Measurements from ENCODE around the gene PAK1.

The PAK1 gene

DNA sequence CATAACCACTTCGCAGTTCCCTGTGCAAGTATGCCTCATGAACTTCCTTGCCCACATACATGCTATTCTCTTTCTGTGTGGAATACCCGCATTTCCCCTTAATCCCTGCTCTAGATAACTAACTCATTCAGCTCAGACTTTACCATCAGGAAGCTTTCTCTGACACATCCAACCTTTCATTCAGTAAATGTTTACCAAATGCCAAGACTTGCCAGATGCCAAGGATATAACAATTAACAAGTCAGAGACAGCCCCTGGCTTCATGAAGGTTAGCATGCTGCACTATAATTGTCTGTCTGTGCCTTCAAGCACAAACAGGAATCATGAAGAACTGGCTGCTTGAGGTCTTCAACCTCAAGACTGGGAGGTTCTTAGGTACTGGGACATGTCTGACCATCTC is 101.2 kb downstream of the PAK1 start:
- DNase-seq (ENCODE audit: low read depth in 2 of 2) = no peak

DNA sequence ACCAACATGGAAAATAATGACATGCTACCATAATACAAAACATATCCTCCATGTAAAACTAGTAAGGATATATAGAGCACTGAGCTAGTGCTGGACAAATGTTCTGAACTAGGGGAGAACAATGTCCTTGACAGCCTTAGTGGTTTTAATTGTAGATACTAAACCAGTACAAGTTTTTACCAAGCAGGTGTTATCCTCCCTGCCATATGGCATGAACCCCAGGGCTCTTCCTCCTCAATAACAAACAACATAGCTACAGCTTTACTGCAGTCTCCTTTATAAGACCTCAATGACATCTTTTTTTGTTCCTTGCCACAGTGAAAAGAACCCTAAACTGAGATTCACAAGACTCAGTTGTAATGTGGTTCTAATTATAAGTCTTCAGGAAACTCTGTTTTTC is 102.2 kb downstream of the PAK1 start:
- DNase-seq (ENCODE audit: low read depth in 2 of 2) = no peak

DNA sequence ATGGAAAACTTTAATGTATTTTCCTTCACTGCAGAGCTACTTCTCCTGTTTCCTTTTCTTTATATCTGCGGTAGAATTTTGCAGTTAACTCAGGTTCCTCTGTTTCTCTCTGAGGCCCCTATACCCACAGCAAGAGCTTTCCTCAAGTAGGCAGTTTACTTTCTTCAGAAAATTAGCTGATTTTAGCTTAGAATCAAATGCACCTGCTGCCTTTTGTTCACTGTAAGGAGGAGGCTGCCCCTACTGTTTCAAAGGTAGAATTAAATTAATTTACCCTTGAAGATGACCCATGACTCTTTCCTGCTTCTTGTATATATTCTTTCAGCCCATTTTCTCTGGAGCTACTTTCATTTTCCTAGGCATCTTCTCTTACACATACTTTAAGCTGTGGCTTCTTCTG is 103.7 kb downstream of the PAK1 start:
- DNase-seq (ENCODE audit: low read depth in 2 of 2) = no peak

DNA sequence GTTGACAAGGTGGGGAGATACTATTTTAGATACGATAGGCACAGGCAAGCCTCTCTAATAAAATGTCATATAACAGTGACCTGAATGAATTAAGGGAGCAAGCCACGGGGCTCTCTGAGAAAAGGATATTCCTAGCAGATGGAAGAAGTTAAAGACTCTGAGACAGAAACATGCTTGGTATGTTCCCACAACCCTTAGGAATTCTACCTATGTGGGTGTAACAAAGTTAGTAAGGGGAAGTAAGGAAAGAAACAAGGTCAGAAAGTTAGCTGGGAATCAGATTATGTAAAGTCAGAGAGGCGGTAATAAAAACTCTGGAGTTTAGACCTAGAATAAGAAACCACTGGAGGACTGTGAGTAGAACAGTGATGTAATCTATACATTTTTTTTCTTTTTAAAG is 112.7 kb downstream of the PAK1 start:
- no peak for DNase-seq (ENCODE audit: low read depth in 2 of 2)

DNA sequence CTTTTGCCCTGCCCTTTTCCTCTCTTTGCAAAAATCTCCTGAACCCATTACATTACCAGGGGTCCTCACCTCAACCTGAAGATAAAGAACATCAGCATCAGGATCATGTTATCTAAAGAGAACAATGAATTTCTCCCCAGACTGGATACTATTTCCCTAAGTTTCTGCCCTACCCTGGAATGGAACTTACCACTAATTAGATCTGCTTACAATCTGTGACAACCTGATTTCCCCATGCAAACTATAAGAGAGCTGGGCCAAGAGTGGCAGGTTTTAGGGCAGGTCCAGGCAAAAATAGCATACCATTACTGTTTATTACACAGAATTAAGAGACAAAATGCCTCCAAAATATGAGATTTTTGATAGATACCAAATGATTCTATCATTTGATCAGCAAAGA is 114.4 kb downstream of the PAK1 start:
- DNase-seq (ENCODE audit: low read depth in 2 of 2) = no peak

DNA sequence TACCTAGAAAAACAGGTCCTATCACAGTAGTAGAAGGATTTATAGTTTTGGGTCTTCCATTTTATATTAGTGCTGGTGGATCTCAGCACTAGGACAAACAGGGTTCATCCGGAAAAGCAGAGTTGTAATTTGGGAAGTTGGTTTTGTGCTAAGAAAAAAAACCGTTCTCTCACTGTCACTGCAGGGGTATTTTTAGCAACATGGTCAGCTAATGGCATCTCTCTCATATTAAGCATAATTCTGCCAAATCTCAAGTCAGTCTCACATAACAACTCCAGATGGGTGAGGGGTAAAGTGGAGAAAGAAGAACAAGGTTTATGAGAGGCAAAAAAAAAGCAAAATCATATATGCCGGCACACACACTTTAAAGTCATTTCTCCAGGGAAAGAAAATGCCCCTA is 120.8 kb downstream of the PAK1 start:
- DNase-seq (ENCODE audit: low read depth in 2 of 2) = no peak

DNA sequence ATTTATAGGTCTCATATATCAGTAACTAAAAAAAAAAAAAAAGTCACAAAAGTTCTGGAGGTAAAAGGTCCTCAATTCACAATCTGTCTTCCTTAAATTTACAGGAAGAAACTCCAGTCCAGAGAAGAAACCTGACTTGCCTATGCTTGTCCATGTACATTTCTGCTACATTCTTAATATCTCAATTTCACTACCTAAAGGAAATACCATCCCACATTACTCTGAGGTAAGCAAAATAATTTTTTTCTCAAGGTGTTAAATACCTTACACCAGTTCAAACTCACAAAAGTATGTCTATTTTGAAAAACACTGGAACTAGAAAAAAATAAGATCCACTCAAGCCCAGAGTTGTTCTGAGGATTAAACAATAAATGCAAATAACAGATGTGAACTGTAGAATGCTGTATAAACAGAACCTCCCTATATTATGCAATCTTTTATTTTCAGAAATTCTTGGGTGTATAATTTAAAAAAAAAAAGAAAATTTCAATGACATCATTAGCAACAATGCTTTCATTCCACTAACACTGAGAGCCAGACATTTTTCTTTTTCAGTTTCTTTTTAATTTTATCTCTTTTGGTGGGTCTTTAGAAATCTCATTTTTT is 122.5 kb downstream of the PAK1 start:
- DNase-seq (ENCODE audit: low read depth in 2 of 2) = no peak

DNA sequence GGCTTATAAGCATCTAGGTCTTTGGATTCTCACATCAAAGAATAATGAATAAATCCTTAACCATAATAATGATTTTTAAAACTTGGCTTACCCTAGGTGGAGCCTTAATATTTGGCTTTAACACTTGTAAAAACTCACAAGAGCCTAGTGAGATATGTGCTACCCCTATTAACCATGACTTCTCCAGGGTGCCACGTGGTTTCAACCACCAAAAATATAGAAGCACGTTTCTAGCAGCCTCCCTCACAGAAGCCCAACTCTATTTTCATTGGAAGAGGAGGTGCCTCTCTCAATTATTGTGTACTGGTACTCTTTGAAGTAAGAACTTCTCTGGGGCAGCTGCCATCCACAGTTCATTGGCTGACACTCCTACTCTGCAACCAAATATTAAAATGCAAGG is 125.9 kb downstream of the PAK1 start:
- DNase-seq (ENCODE audit: low read depth in 2 of 2) = no peak

DNA sequence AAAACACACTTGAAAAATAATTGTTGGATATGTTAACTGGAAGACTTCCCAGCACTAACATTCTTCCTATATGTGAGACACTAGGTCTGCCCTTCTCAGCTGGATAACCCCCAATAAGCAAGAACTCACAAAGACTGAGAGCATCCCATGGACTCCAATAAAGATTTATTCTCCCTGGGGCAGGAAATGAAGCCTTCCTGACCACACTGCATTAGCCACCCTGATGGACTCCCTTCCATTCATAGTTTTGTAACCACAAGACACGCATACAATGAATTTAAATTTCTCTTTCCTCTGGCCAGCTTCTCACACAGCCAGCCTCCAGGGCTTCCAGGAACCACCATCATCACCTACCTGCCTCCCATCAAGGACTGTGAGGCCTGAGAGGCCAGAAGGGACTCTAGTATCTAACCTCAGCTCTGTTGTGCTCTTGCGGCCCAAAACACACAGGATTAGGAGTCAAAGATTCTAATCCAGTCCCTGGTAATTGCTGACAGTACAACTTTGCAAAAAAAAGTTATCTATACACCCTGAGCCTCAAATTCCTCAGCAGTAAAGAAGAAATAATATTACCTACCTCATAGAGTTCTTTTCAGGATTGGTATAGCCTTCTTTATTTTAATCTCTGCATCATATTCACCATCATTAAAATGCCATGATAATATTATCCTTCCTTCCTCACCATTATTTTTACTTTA is 126.8 kb downstream of the PAK1 start:
- DNase-seq (ENCODE audit: low read depth in 2 of 2) = no peak

DNA sequence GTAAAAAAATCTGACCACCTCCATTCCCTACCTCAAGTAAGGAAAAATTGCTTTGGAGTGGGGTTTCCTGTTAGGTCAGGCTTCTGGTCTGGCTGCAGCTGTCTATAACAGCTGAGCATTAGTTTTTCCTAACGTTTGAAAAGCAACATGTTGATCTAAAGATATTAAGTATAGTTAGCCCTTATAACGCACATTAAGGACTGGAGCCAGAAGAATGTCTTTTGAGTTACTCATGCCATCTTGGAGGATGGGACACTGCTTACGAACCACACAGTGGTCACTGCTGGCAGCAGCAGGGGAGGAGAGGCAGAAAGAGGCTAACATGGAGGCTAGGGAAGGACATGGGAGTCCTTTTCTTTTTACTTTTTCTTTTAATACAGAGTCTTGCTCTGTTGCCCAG is 128.3 kb downstream of the PAK1 start:
- DNase-seq (ENCODE audit: low read depth in 2 of 2) = no peak

DNA sequence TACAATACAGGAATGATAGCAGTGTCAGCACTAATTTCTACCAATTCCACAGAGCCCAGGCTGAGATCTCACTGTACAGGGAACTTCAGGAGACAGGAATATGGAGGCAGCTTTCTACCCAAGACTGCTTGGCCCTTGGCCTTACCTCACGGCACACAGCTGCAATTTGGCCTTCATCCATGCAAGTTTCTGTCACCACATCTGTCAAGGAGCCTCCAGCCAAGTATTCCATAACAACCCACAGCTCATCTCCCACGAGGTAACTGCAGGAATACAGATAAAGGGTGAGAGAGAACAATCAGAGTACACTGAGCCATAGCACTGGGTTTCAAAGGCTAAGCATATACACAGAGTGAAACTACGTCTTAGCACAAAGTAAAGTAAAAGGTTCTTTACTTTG is 133.4 kb downstream of the PAK1 start:
- no peak for DNase-seq (ENCODE audit: low read depth in 2 of 2)

DNA sequence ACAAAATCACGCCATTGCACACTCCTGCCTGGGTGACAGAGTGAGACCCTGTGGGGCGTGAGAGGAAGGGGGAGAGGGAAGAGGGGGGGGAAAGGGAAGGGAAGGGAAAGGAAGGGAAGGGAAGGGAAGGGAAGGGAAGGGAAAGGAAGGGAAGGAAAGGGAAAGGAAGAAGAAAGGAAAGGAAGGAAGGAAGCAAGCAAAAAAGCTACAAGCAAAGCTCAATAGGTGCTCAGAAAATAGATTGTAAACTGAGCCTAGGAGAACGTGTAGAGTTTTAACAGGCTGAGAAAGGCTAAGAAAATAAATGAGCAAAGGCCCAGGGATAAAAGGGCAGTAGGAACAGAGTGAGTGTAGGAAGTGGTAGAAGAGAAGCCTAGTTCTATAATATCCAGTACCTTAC is 141.6 kb downstream of the PAK1 start:
- no peak for DNase-seq (ENCODE audit: low read depth in 2 of 2)

DNA sequence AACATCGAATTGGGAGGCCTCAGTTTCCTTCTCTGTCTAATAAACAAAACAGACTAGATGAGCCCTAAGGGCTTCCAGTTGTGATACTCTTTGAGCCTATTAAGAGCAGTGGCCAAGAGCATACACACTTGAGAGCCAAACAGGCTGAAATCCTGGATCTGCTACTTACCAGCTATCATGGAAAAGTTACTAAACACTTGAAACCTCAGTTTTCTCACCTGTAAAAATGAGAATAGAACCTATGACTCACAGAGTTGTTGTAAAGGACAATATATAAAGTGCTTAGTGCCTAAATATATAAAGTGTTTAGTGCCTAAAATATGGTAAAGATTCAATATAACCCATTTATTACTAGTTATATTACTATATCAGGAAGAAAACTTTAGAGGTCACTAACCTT is 148.7 kb downstream of the PAK1 start:
- DNase-seq (ENCODE audit: low read depth in 2 of 2) = no peak

DNA sequence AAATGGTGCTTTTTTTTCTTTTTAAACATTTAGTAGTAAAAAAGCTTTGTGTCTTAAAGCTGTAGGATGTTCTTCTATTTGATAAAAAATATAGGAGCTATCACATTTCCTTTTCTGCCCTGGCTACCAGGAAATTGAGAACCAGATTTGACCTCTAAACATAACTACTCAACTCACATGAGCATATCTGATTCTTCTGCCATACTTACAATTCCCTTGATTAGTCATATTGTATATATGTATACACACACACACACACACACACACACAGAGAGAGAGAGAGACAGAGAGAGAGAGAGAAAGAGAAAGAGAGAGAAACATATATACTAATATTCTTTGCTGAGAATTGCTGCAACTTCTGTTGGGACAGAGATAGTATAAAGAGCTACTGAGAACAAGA is 149.4 kb downstream of the PAK1 start:
- no peak for DNase-seq (ENCODE audit: low read depth in 2 of 2)

DNA sequence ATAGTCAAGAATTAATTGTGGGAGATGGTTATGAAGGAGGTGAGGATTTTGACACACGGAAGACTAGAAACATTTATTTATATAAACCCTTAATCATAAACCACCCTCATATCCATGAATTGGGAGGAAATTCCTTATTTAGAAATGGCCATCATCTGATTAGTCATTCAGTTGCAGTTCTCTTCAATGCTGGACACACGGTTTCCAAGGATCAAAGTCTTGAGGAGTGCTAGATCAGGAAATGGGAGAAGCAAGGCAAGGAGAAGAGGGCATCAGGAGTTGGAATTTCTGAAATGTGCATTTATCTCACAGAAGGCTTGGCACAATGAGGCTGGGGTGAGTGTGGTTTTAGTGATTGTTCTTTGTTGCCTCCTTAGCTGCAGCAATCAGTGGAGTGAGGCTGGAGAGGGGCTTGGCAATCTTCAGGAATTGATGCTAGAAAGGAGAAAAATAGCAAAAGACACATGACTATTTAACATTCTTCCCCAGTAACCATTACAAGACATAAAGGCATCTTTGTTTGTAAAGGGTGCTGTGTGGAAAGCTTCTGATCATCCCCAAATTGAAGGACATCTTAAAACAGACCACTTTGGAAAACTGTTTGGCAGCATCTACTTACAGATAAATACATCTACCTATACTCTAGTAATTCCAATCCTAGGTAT is 150.8 kb downstream of the PAK1 start:
- no peak for DNase-seq (ENCODE audit: low read depth in 2 of 2)

DNA sequence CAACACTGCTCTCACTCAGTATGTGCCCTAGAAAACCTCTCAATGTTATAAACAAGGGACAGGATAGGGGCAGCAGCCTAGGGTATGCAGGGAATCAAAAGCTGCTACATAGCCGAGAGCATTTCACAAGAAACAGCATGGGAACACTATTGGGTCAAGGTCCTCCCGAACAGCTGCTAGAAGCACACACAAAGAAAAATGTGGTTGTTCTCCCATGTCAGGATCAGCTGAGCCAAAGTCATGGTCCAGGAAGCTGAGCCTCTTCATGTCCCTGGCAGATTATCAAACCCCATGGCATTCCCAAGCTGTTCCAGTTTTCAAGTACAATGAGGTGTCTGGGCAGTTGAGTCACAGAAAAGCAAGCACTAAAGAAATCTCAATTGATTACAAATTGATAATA is 151.4 kb downstream of the PAK1 start:
- DNase-seq (ENCODE audit: low read depth in 2 of 2) = no peak

DNA sequence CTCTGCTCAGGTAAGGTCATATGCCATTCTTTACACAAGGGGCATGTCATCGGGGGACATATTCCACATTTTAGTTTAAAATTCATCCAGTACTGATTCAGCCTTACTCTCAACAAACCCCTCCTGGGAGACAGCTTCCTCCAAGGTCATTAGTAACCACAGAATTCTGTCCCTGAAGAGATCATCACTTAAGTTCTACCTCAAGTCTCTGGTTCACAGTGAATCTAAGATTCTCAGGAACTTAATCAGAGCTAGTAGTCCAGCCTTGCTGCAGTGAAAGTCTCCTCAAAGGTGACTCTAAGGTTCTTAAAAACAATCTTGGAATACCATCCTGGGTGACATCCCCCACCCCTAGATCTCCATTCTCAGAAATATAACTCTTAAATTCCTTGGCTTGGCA is 153.5 kb downstream of the PAK1 start:
- no peak for DNase-seq (ENCODE audit: low read depth in 2 of 2)

DNA sequence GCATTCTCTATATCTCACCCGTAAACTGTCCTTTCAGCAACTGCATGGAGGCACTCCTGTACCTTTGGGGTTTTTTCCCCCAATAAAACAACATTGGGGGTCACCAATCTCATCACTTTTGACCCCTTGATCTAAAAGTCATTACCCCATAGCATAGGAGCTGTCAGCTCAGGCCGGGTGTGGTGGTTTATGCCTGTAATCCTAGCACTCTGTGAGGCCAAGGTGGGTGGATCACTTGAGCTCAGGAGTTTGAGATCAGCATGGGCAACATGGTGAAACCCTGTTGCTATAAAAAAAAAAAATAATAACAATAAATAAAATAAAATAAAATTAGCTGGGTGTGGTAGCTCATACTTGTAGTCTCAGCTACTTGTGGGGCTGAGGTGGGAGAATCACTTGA is 155.3 kb downstream of the PAK1 start:
- no peak for DNase-seq (ENCODE audit: low read depth in 2 of 2)

DNA sequence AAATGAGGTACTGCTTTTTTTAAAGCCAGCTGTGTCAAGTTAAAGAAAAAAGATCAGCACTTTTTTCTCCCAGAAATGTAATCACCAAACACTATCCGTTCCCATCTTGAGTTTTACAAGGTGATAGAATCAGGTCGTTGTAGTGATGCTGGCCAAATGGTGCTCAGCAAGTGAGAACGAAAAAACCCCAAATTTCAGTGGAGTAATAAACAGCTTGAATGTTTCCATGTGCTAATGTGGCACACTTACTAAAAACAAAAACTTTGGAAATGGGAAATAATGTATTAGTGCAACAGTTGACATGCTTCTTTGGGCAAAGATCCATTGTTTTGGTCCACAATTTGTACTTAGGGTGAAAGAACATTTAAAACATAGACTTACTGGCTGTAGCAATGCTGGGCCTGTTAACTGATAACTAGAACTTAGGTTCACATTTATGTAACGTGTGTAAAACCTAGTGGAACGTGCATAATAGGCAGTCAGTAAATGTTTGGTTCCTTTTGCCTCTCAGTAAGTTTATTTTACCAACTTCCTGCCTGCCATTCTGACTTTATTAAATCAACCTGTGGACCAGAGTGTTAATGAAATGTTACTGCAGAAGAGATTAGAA is 157.1 kb downstream of the PAK1 start:
- no peak for DNase-seq (ENCODE audit: low read depth in 2 of 2)

DNA sequence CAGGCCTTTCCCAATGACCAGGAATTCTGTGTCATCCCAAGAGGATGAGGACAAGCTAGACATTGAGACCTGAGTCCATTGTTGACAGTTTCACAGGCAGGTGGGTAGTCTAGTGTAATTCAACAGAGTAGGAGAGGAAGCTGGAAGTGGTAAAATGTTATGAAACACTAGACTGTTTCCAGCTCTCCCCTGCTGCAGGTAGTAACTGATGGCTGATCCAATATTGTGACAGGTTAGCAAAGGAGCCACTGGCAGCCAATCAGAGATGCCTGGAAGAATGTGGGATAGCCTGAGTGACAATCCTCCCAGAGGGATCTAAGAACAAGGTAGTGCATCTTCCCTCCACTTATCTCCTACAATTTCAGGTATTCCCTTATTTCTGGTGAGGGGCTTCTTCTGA is 161.8 kb downstream of the PAK1 start:
- no peak for DNase-seq (ENCODE audit: low read depth in 2 of 2)

DNA sequence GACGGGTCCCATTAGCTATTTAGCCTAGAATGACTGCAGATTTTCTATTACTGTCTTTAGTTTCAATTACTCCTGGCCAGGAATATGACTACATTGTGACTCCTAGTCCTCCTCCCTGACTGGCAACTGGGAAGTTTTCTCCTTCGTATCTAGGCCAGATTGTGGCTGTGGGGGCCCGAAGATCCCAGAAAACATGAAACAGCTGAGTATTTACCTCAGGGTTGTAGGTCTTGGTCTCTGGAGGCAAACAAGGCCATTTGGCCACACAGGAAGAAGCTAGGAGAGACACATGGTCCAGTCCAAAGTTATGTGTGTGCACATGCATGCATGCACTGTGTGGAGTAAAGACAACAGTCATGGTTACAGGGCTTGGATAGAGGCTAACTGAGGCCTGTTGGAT is 162.2 kb downstream of the PAK1 start:
- no peak for DNase-seq (ENCODE audit: low read depth in 2 of 2)

DNA sequence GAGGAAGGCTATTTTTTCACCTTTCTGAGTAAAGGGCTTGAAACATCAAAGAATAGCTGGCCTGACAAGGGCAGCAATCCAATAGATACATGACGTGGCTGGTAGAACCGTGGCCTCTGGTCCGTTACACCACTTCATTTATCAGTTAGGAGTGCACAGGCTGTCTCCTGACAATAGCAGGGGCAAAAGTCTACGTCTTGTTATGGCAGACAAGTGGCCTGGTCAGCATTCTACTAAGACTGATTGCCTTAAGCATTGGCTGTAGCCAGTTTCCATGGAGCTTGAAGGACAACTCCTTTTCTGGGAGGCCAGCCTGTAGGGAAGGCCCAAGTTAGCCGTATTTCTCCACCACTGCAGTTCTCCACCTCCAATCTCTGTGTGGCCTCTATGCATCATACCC is 163.2 kb downstream of the PAK1 start:
- no peak for DNase-seq (ENCODE audit: low read depth in 2 of 2)

DNA sequence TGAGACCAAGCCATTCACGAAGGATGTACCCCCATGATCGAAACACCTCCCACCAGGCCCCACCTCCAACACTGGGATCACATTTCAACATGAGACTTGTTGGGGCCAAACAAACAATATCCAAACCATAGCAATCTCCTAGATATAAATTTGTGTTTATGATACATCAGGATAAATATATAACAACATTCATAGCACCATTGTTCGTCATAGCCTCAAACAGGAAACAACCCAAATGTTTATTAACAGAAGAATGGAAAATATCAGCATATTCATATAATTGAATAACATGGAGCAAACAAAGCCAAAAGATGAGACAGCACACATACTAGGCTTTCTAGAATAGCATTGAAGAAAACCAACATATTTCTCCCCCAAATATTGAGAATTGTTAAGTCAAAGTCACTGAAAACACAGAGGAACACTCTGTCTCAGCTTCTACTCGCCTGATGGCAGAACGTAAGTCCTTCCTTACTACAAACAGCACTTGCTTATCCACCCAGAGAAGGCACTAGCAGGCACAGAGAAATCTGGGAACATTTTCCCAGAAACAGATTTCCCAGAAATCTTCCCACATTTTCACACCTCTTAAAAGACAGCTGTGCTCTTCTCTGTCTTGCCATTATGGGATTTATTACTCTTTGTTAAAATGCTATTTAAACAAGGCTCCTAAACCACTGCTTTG is 164.4 kb downstream of the PAK1 start:
- DNase-seq (ENCODE audit: low read depth in 2 of 2) = no peak

Data from stimulated activated CD4-positive, alpha-beta T cell treated with anti-CD3 and anti-CD28 coated beads, Interleukin-1b, Interleukin-23, amount 100 ng/mL, for 4 hours (primary cell).